ENCODE data around the gene KREMEN2. TPM values are rescaled to one million over a fixed set of nuclear protein-coding genes. Genes with fewer than 3 reads are reported as not detected.

Gene KREMEN2, protein sequence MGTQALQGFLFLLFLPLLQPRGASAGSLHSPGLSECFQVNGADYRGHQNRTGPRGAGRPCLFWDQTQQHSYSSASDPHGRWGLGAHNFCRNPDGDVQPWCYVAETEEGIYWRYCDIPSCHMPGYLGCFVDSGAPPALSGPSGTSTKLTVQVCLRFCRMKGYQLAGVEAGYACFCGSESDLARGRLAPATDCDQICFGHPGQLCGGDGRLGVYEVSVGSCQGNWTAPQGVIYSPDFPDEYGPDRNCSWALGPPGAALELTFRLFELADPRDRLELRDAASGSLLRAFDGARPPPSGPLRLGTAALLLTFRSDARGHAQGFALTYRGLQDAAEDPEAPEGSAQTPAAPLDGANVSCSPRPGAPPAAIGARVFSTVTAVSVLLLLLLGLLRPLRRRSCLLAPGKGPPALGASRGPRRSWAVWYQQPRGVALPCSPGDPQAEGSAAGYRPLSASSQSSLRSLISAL
- total RNA-seq: 0.31 and 0.47 TPM in 2 replicates
- long read RNA-seq: 0 reads

DNA sequence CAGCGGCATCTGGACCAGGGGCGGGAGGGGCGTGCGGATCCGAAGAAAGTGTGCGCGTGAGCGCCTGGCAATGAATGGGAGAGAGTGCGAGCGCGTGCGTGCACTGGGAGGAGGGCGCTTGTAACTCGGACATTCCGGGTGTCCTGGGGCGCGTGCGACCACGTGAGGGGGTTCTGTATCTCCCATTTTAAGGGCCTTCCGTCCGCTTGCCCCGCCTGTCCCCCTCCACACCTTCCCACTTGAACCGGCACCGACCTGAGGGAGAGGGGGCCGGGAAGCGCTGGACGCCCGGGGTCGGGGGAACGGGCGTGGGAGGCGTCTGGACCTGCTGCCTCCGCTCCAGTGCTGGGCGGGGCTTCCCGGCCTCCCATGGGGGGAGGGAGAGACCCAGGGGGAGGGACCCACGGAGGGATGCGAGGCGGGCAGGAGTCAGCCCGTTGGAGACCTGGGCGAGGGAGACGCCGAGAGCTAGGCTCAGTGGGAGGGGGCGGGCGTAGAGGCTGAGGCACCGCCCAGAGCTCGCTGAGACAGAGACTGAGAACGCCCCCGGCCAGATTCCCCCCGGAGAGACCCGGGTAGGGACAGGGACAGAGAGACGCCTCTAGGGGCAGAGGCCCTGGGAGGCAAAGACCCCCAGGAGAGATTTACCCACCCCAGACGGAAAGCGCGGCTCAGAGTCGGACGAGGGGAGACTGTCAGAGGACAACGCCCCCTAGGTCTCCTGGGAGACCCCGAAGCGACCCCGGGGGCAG is at the start of gene KREMEN2:
KREMEN2 (plus strand) TSS at position 553 of the 752 bp plus-strand sequence. CDS start 246 bp downstream, outside the sequence.
- peaks cover 43% of the 10 kb centered on the region for H3K27me3 Mint-ChIP-seq
- TF ChIP-seq, protein P1, sequence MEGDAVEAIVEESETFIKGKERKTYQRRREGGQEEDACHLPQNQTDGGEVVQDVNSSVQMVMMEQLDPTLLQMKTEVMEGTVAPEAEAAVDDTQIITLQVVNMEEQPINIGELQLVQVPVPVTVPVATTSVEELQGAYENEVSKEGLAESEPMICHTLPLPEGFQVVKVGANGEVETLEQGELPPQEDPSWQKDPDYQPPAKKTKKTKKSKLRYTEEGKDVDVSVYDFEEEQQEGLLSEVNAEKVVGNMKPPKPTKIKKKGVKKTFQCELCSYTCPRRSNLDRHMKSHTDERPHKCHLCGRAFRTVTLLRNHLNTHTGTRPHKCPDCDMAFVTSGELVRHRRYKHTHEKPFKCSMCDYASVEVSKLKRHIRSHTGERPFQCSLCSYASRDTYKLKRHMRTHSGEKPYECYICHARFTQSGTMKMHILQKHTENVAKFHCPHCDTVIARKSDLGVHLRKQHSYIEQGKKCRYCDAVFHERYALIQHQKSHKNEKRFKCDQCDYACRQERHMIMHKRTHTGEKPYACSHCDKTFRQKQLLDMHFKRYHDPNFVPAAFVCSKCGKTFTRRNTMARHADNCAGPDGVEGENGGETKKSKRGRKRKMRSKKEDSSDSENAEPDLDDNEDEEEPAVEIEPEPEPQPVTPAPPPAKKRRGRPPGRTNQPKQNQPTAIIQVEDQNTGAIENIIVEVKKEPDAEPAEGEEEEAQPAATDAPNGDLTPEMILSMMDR (IDR thresholded peaks at IDR 0.05; ENCODE audit: unreplicated experiment): peak; percentile 10
- H3K9me3 Mint-ChIP-seq (ENCODE audit: low read depth): no peaks in the 10 kb centered on the region
- H3K4me3 Mint-ChIP-seq (ENCODE audit: low read depth): peak within 1 kb of the TSS; percentile 57
- peaks cover 2% of the 10 kb centered on the region for H3K4me1 Mint-ChIP-seq (ENCODE audit: low read depth)
- H3K27ac Mint-ChIP-seq: no peak within 1 kb of the TSS
- no peak for DNase-seq (ENCODE audit: low spot score, unreplicated experiment)
- H3K36me3 Mint-ChIP-seq (ENCODE audit: insufficient read depth): no peaks in the 10 kb centered on the region

DNA sequence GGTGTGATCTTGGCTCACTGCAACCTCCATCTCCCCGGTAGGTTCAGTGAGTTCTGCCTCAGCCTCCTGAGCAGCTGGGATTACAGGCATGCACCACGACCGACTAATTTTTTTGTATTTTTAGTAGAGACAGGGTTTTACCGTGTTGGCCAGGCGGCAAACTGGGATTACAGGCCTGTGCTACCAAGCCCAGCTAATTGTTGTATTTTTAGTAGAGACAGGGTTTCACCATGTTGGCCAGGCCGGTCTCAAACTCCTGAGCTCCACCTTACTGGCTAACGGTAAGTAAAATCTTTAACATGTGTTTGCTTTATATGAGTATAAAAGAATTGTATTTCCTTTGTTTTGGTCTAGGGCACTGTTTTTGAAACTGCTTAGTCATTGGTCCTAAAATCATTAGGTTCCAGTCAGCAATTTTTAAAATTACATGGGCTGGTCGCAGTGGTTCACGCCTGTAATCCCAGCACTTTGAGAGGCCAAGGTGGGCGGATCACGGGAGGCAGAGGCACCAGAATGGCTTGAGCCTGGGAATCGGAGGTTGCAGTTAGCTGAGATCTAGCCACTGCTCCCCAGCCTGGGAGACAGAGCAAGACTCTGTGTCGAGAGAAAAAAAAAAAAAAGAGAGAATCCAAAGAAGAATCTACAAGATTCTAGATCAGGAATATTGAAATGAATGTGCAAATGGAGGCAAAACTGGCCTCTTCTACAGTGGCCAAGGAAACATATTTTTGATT is 48.7 kb upstream of the KREMEN2 start:
- no peak overlapping the region for H3K27ac Mint-ChIP-seq
- H3K4me1 Mint-ChIP-seq (ENCODE audit: low read depth): peaks cover 6% of the 10 kb centered on the region
- H3K27me3 Mint-ChIP-seq: peaks cover 15% of the 10 kb centered on the region
- H3K4me3 Mint-ChIP-seq (ENCODE audit: low read depth): no peak overlapping the region
- DNase-seq (ENCODE audit: low spot score, unreplicated experiment): no peak
- H3K9me3 Mint-ChIP-seq (ENCODE audit: low read depth): no peaks in the 10 kb centered on the region
- peaks cover 2% of the 10 kb centered on the region for H3K36me3 Mint-ChIP-seq (ENCODE audit: insufficient read depth)
- TF ChIP-seq, protein P1 (IDR thresholded peaks at IDR 0.05; ENCODE audit: unreplicated experiment): no peak

DNA sequence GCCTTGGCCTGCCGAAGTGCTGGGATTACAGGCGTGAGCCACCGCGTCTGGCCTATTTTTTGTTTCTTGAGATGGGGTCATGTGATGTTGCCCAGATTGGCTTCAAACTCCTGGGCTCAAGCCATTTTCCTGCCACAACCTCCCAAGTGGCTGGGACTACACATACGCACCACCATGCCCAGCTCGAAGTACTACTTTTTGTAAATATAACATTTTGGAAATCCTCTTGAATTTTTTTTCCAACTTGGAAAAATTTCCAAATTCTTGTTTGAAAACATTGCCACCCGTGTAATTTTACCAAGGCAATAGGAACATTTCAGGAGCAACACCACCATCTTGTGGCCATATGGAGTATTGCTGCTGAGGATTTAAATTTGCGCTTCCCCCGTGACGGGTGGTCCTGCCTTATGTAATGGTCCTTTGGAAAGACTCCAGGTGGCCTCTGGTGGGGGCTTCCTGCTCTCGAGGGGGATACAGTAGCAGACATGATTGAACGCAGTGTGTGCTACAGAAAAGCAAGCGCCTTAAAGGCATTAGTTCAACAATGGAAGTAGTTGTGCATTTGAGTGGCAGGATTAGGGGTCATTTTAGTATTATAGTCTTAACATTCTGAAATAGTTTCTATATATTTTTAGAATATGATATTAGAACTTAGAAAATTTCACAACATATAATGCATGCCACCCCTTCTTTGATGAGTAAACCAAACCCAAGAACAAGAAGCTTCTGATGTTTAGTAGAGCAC is 44.4 kb upstream of the KREMEN2 start:
- H3K4me3 Mint-ChIP-seq (ENCODE audit: low read depth): no peak overlapping the region
- H3K4me1 Mint-ChIP-seq (ENCODE audit: low read depth): peaks cover 2% of the 10 kb centered on the region
- H3K36me3 Mint-ChIP-seq (ENCODE audit: insufficient read depth): peaks cover 7% of the 10 kb centered on the region
- no peaks in the 10 kb centered on the region for H3K9me3 Mint-ChIP-seq (ENCODE audit: low read depth)
- no peaks in the 10 kb centered on the region for H3K27me3 Mint-ChIP-seq
- TF ChIP-seq, protein P1 (IDR thresholded peaks at IDR 0.05; ENCODE audit: unreplicated experiment): peak; percentile 97
- peak; percentile 54 for DNase-seq (ENCODE audit: low spot score, unreplicated experiment)
- H3K27ac Mint-ChIP-seq: peak overlapping the region; percentile 41

DNA sequence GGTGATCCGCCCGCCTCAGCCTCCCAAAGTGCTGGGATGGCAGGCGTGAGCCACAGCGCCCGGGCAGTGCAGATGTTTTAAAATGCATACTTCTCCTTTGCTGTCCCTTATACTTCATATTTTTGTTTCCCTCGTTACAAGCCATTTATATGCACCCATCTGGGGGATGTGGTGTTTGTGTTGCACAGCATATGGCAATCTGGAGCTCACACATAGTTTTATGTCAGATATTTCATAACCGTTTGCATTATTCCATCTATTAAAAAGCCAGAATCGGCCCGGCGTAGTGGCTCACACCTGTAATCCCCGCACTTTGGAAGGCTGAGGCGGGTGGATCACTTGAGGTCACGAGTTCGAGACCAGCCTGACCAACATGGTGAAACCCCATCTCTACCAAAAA is 40.6 kb upstream of the KREMEN2 start:
- Mint-ChIP-seq H3K27me3 (peaks cover 3% of the 10 kb centered on the region), H3K27ac (no peak overlapping the region), H3K9me3 (ENCODE audit: low read depth) (no peaks in the 10 kb centered on the region), H3K4me3 (ENCODE audit: low read depth) (no peak overlapping the region), H3K36me3 (ENCODE audit: insufficient read depth) (peaks cover 7% of the 10 kb centered on the region), H3K4me1 (ENCODE audit: low read depth) (peaks cover 20% of the 10 kb centered on the region)
- TF ChIP-seq, protein P1 (IDR thresholded peaks at IDR 0.05; ENCODE audit: unreplicated experiment): no peak
- no peak for DNase-seq (ENCODE audit: low spot score, unreplicated experiment)

Data from progenitor cell of endocrine pancreas (in vitro differentiated cells).